Thymus (tissue), 11 donors: ENCODE data around the gene LHFPL6. TPM values are rescaled to one million over a fixed set of nuclear protein-coding genes. Genes with fewer than 3 reads are reported as not detected.
"Not testable (repeated sequence)": the region's sequence is repeated elsewhere in the genome, so short reads cannot be mapped to it uniquely, and the experiment has no call there.

Experiments
- DNase-seq, 9 donors: peaks; one replicate each; pipeline ENCODE4 v3.0.0-alpha.2; 2013; ENCODE audit warnings: low spot score in 9 of 9, low read depth in 6 of 9, missing footprints in 1 of 9
- H3K27ac ChIP-seq, 2 donors: one replicate each; pipeline ENCODE4 v1.5.1; 2013; ENCODE audit warnings: control low read depth in 1 of 2, low read depth in 1 of 2, low read length in 1 of 2, mild to moderate bottlenecking in 1 of 2, moderate library complexity in 1 of 2
- H3K27me3 ChIP-seq, 2 donors: one replicate each; pipeline ENCODE4 v1.5.1; 2013; ENCODE audit warnings: low read length in 1 of 2; ENCODE audit not compliant: control insufficient read depth in 2 of 2, insufficient read depth in 1 of 2
- H3K36me3 ChIP-seq, 2 donors: one replicate each; pipeline ENCODE4 v1.5.1; 2013; ENCODE audit warnings: low read length in 1 of 2, mild to moderate bottlenecking in 1 of 2, moderate library complexity in 1 of 2; ENCODE audit not compliant: control insufficient read depth in 2 of 2, insufficient read depth in 2 of 2
- H3K4me1 ChIP-seq, 2 donors: one replicate each; pipeline ENCODE4 v1.5.1; 2013; ENCODE audit warnings: low read length in 2 of 2; ENCODE audit not compliant: control insufficient read depth in 2 of 2, insufficient read depth in 2 of 2
- H3K4me3 ChIP-seq, 2 donors: one replicate each; pipeline ENCODE4 v1.5.1; 2013; ENCODE audit warnings: low read length in 2 of 2, control low read depth in 1 of 2, mild to moderate bottlenecking in 1 of 2
- H3K9me3 ChIP-seq, 2 donors: one replicate each; pipeline ENCODE4 v1.5.1; 2013; ENCODE audit warnings: low read length in 1 of 2, mild to moderate bottlenecking in 1 of 2; ENCODE audit not compliant: control insufficient read depth in 2 of 2, insufficient read depth in 1 of 2
- WGBS: extraction: QIAGEN DNeasy Blood & Tissue Kit; methylation state at CpG from one replicate; pipeline ENCODE4 v1.1.7; 2013; 5-methylcytosine and 5-hydroxymethylcytosine counted together
- polyA plus RNA-seq: library from polyadenylated mRNA; stranded (reverse); fragments of 200-250 nt; gene quantifications from one replicate; pipeline ENCODE4 v1.2.3, GENCODE V29; 2013
- total RNA-seq: library from RNA; stranded (reverse); fragments of 120-200 nt; gene quantifications from one replicate; pipeline ENCODE4 v1.2.4, GENCODE V29; 2013
- donor health status: healthy.

Gene LHFPL6
- total and polyA plus RNA-seq, 2 donors: 9.1 to 14.9 TPM

GRCh38 chr13:39347926-39348901, 254.8 kb downstream of the LHFPL6 start:
- no peak for DNase-seq
- 61% methylated on average over 9 of the region's 9 CpGs for WGBS
- H3K27me3 ChIP-seq: no peaks in the 10 kb centered on the region
- peaks cover 0 to 2% of the 10 kb centered on the region in 2 donors for H3K4me1 ChIP-seq
- no peaks in the 10 kb centered on the region for H3K36me3 ChIP-seq
- H3K27ac ChIP-seq: no peak overlapping the region
- H3K4me3 ChIP-seq: no peak overlapping the region
- no peaks in the 10 kb centered on the region for H3K9me3 ChIP-seq

GRCh38 chr13:39345982-39346381, 257.0 kb downstream of the LHFPL6 start:
- Histone ChIP-seq H3K4me3 (no peak overlapping the region), H3K4me1 (peaks cover 0 to 2% of the 10 kb centered on the region in 2 donors), H3K36me3 (no peaks in the 10 kb centered on the region), H3K9me3 (no peaks in the 10 kb centered on the region), H3K27me3 (no peaks in the 10 kb centered on the region), H3K27ac (no peak overlapping the region)
- DNase-seq: no peak
- 97% methylated on average over 5 of the region's 5 CpGs for WGBS

- no peaks in the 10 kb centered on the region for H3K36me3 ChIP-seq
- no peaks in the 10 kb centered on the region for H3K9me3 ChIP-seq
- no peaks in the 10 kb centered on the region for H3K4me1 ChIP-seq
- H3K4me3 ChIP-seq: no peak overlapping the region
- no peaks in the 10 kb centered on the region for H3K27me3 ChIP-seq
- 40% methylated on average over 1 of the region's 1 CpG for WGBS
- H3K27ac ChIP-seq: no peak overlapping the region
- no peak for DNase-seq
Measured at GRCh38 chr13:39341251-39341650, 261.7 kb downstream of the LHFPL6 start.

GRCh38 chr13:39338114-39338513, 264.9 kb downstream of the LHFPL6 start:
- H3K4me3 ChIP-seq, H3K27ac ChIP-seq, H3K36me3 ChIP-seq, H3K4me1 ChIP-seq, H3K27me3 ChIP-seq, H3K9me3 ChIP-seq, DNase-seq: not testable (repeated sequence)
- 95% methylated on average over 6 of the region's 6 CpGs for WGBS

GRCh38 chr13:39336937-39337336, 266.1 kb downstream of the LHFPL6 start:
- Histone ChIP-seq H3K4me1 (no peaks in the 10 kb centered on the region), H3K4me3 (no peak overlapping the region), H3K27ac (no peak overlapping the region), H3K36me3 (no peaks in the 10 kb centered on the region), H3K9me3 (no peaks in the 10 kb centered on the region), H3K27me3 (no peaks in the 10 kb centered on the region)
- DNase-seq: no peak

- no peak overlapping the region for H3K4me3 ChIP-seq
- WGBS: 82% methylated on average over 4 of the region's 4 CpGs
- no peaks in the 10 kb centered on the region for H3K9me3 ChIP-seq
- no peaks in the 10 kb centered on the region for H3K4me1 ChIP-seq
- DNase-seq: no peak
- no peak overlapping the region for H3K27ac ChIP-seq
- no peaks in the 10 kb centered on the region for H3K36me3 ChIP-seq
- no peaks in the 10 kb centered on the region for H3K27me3 ChIP-seq
Measured at GRCh38 chr13:39336207-39336606, 266.8 kb downstream of the LHFPL6 start.

- DNase-seq: no peak
- WGBS: 83% methylated on average over 3 of the region's 3 CpGs
- Histone ChIP-seq H3K27ac (no peak overlapping the region), H3K36me3 (no peaks in the 10 kb centered on the region), H3K4me1 (no peaks in the 10 kb centered on the region), H3K4me3 (no peak overlapping the region), H3K27me3 (no peaks in the 10 kb centered on the region), H3K9me3 (no peaks in the 10 kb centered on the region)
Measured at GRCh38 chr13:39335721-39336120, 267.3 kb downstream of the LHFPL6 start.

- H3K36me3 ChIP-seq: no peaks in the 10 kb centered on the region
- no peaks in the 10 kb centered on the region for H3K4me1 ChIP-seq
- no peaks in the 10 kb centered on the region for H3K27me3 ChIP-seq
- no peak for DNase-seq
- H3K27ac ChIP-seq: no peak overlapping the region
- 98% methylated on average over 2 of the region's 2 CpGs for WGBS
- no peak overlapping the region for H3K4me3 ChIP-seq
- H3K9me3 ChIP-seq: no peaks in the 10 kb centered on the region
Measured at GRCh38 chr13:39330504-39330903, 272.5 kb downstream of the LHFPL6 start.

GRCh38 chr13:39329182-39329639, 273.8 kb downstream of the LHFPL6 start:
- Histone ChIP-seq H3K36me3 (no peaks in the 10 kb centered on the region), H3K27me3 (no peaks in the 10 kb centered on the region), H3K4me3 (no peak overlapping the region), H3K9me3 (no peaks in the 10 kb centered on the region), H3K4me1 (no peaks in the 10 kb centered on the region), H3K27ac (no peak overlapping the region)
- no peak for DNase-seq
- WGBS: 80% methylated on average over 5 of the region's 5 CpGs
